Neural progenitor cell (in vitro differentiated cells): ENCODE data around the gene SUSD2. TPM values are rescaled to one million over a fixed set of nuclear protein-coding genes. Genes with fewer than 3 reads are reported as not detected.

Experiments
- DNase-seq: peaks from one replicate; pipeline ENCODE4 v3.0.0-alpha.2; 2016; ENCODE audit warnings: low spot score
- H2AFZ ChIP-seq: fragments of 200-600 bp; sonication (generic); replicated peaks from 2 replicates; pipeline ENCODE4 v1.6.1; 2016; ENCODE audit warnings: antibody characterized with exemption
- H3F3A ChIP-seq: fragments of 200-600 bp; sonication (generic); 2 replicates; pipeline ENCODE4 v1.6.1; 2016; ENCODE audit warnings: antibody characterized with exemption, low read depth
- H3K27ac ChIP-seq: fragments of 200-600 bp; sonication (generic); 2 replicates; pipeline ENCODE4 v1.5.1; 2016; ENCODE audit warnings: mild to moderate bottlenecking
- H3K27me3 ChIP-seq: fragments of 200-600 bp; sonication (generic); 2 replicates; pipeline ENCODE4 v1.6.1; 2016; ENCODE audit warnings: mild to moderate bottlenecking, moderate library complexity
- H3K36me3 ChIP-seq: fragments of 200-600 bp; sonication (generic); 2 replicates; pipeline ENCODE4 v1.5.1; 2016
- H3K4me1 ChIP-seq: fragments of 200-600 bp; sonication (generic); 2 replicates; pipeline ENCODE4 v1.6.1; 2016; ENCODE audit warnings: mixed run types
- H3K4me2 ChIP-seq: fragments of 200-600 bp; sonication (generic); 2 replicates; pipeline ENCODE4 v1.6.1; 2016
- H3K4me3 ChIP-seq: fragments of 200-600 bp; sonication (generic); 2 replicates; pipeline ENCODE4 v1.5.1; 2016
- H3K79me2 ChIP-seq: fragments of 200-600 bp; sonication (generic); 2 replicates; pipeline ENCODE4 v1.6.1; 2016; ENCODE audit warnings: low read depth
- H3K9ac ChIP-seq: fragments of 200-600 bp; sonication (generic); 2 replicates; pipeline ENCODE4 v1.6.1; 2016
- H3K9me3 ChIP-seq: fragments of 200-600 bp; sonication (generic); 2 replicates; pipeline ENCODE4 v1.5.1; 2016; ENCODE audit warnings: low read depth
- H4K20me1 ChIP-seq: fragments of 200-600 bp; sonication (generic); 2 replicates; pipeline ENCODE4 v1.6.1; 2016; ENCODE audit warnings: low read depth
- H3K27ac Mint-ChIP-seq: 3 replicates; pipeline ENCODE4 v1.8.0; 2021; ENCODE audit warnings: mixed read lengths
- H3K27me3 Mint-ChIP-seq: 2 replicates; pipeline ENCODE4 v1.8.0; 2022; ENCODE audit warnings: low read depth, mild to moderate bottlenecking, inconsistent platforms, moderate library complexity, mixed read lengths; ENCODE audit not compliant: insufficient read depth
- H3K36me3 Mint-ChIP-seq: 3 replicates; pipeline ENCODE4 v1.8.0; 2021; ENCODE audit warnings: mixed read lengths
- H3K4me1 Mint-ChIP-seq: 3 replicates; pipeline ENCODE4 v1.8.0; 2021; ENCODE audit warnings: mixed read lengths
- H3K4me3 Mint-ChIP-seq: 3 replicates; pipeline ENCODE4 v1.8.0; 2021; ENCODE audit warnings: mild to moderate bottlenecking, moderate library complexity, mixed read lengths
- H3K9me3 Mint-ChIP-seq: 3 replicates; pipeline ENCODE4 v1.8.0; 2020; ENCODE audit warnings: mixed read lengths
- CTCF ChIP-seq: fragments of 200-600 bp; sonication (generic); IDR thresholded peaks from 2 replicates; pipeline ENCODE4 v1.5.1; 2017; ENCODE audit warnings: antibody characterized with exemption, mild to moderate bottlenecking
- EZH2 ChIP-seq: fragments of 200-600 bp; sonication (generic); IDR thresholded peaks from 2 replicates; pipeline ENCODE4 v1.6.1; 2017; ENCODE audit warnings: antibody characterized with exemption, mild to moderate bottlenecking, moderate library complexity
- EZH2phosphoT487 ChIP-seq: fragments of 200-600 bp; sonication (generic); IDR thresholded peaks from 2 replicates; pipeline ENCODE4 v1.6.1; 2017; ENCODE audit warnings: antibody characterized with exemption
- total RNA-seq: library from RNA; depleted of rRNA; stranded (reverse); fragments of >200 nt; gene quantifications from 2 replicates; pipeline ENCODE4 v1.2.3, GENCODE V29; 2015; ENCODE audit warnings: low replicate concordance

SUSD2 gene
- total RNA-seq, 1 donor from 2014 or later = 0.02 TPM

- H3K4me2 ChIP-seq = no peak overlapping the region
- H3K36me3 Mint-ChIP-seq = peaks cover 6% of the 10 kb centered on the region
- peaks cover 4% of the 10 kb centered on the region for H3K4me1 ChIP-seq
- H3K36me3 ChIP-seq = no peaks in the 10 kb centered on the region
- no peak overlapping the region for H3K27ac ChIP-seq
- no peaks in the 10 kb centered on the region for H3K9me3 Mint-ChIP-seq
- H3K4me3 Mint-ChIP-seq = no peak overlapping the region
- peaks cover 22% of the 10 kb centered on the region for H4K20me1 ChIP-seq
- no peak for DNase-seq
- H3K27ac Mint-ChIP-seq = no peak overlapping the region
- H3K9ac ChIP-seq = no peak overlapping the region
- H3K27me3 Mint-ChIP-seq = peaks cover 2% of the 10 kb centered on the region
- H3K9me3 ChIP-seq = no peaks in the 10 kb centered on the region
- H3K79me2 ChIP-seq = no peaks in the 10 kb centered on the region
- H3K4me3 ChIP-seq = no peak overlapping the region
- no peak overlapping the region for H2AFZ ChIP-seq
- peaks cover 1% of the 10 kb centered on the region for H3F3A ChIP-seq
- TF ChIP-seq EZH2 = no peak
- TF ChIP-seq CTCF = no peak
- TF ChIP-seq EZH2phosphoT487 = no peak
- no peaks in the 10 kb centered on the region for H3K27me3 ChIP-seq
- H3K4me1 Mint-ChIP-seq = peaks cover 13% of the 10 kb centered on the region
Observed at GRCh38 chr22:24162436-24162835, 18.9 kb upstream of the SUSD2 start.

- no peak overlapping the region for H3K27ac Mint-ChIP-seq
- DNase-seq = no peak
- H3K4me1 Mint-ChIP-seq = peaks cover 9% of the 10 kb centered on the region
- H4K20me1 ChIP-seq = peaks cover 15% of the 10 kb centered on the region
- H3K79me2 ChIP-seq = no peaks in the 10 kb centered on the region
- H3K4me2 ChIP-seq = no peak overlapping the region
- H3K27me3 Mint-ChIP-seq = peaks cover 2% of the 10 kb centered on the region
- H3K9me3 ChIP-seq = no peaks in the 10 kb centered on the region
- no peak overlapping the region for H3K4me3 Mint-ChIP-seq
- no peaks in the 10 kb centered on the region for H3K9me3 Mint-ChIP-seq
- no peak overlapping the region for H2AFZ ChIP-seq
- no peaks in the 10 kb centered on the region for H3F3A ChIP-seq
- H3K27me3 ChIP-seq = no peaks in the 10 kb centered on the region
- H3K9ac ChIP-seq = no peak overlapping the region
- H3K36me3 Mint-ChIP-seq = peaks cover 8% of the 10 kb centered on the region
- H3K27ac ChIP-seq = no peak overlapping the region
- TF ChIP-seq CTCF = no peak
- TF ChIP-seq EZH2 = no peak
- TF ChIP-seq EZH2phosphoT487 = no peak
- no peaks in the 10 kb centered on the region for H3K4me1 ChIP-seq
- no peak overlapping the region for H3K4me3 ChIP-seq
- no peaks in the 10 kb centered on the region for H3K36me3 ChIP-seq
Observed at GRCh38 chr22:24164243-24164642, 17.0 kb upstream of the SUSD2 start.

GRCh38 chr22:24164940-24165339 is 16.3 kb upstream of the SUSD2 start:
- H3K27ac ChIP-seq = no peak overlapping the region
- Mint-ChIP-seq H3K4me1 (peaks cover 9% of the 10 kb centered on the region), H3K36me3 (peaks cover 8% of the 10 kb centered on the region), H3K9me3 (no peaks in the 10 kb centered on the region), H3K27ac (no peak overlapping the region), H3K4me3 (no peak overlapping the region), H3K27me3 (peaks cover 2% of the 10 kb centered on the region)
- no peak for DNase-seq
- no peak overlapping the region for H3K4me3 ChIP-seq
- no peaks in the 10 kb centered on the region for H3K4me1 ChIP-seq
- no peaks in the 10 kb centered on the region for H3K27me3 ChIP-seq
- peaks cover 10% of the 10 kb centered on the region for H4K20me1 ChIP-seq
- H3F3A ChIP-seq = no peaks in the 10 kb centered on the region
- no peak overlapping the region for H3K4me2 ChIP-seq
- no peaks in the 10 kb centered on the region for H3K79me2 ChIP-seq
- no peak for TF ChIP-seq EZH2phosphoT487
- no peak for TF ChIP-seq CTCF
- TF ChIP-seq EZH2 = no peak
- H3K36me3 ChIP-seq = no peaks in the 10 kb centered on the region
- no peak overlapping the region for H3K9ac ChIP-seq
- H2AFZ ChIP-seq = no peak overlapping the region
- no peaks in the 10 kb centered on the region for H3K9me3 ChIP-seq

GRCh38 chr22:24165673-24166072 is 15.6 kb upstream of the SUSD2 start:
- Histone ChIP-seq H3K27me3 (no peaks in the 10 kb centered on the region), H3K27ac (no peak overlapping the region), H3K4me2 (no peak overlapping the region), H3F3A (no peaks in the 10 kb centered on the region), H3K9ac (no peak overlapping the region), H3K9me3 (no peaks in the 10 kb centered on the region), H3K4me1 (no peaks in the 10 kb centered on the region), H3K79me2 (no peaks in the 10 kb centered on the region), H2AFZ (no peak overlapping the region), H4K20me1 (peaks cover 6% of the 10 kb centered on the region), H3K36me3 (no peaks in the 10 kb centered on the region), H3K4me3 (no peak overlapping the region)
- no peaks in the 10 kb centered on the region for H3K9me3 Mint-ChIP-seq
- H3K36me3 Mint-ChIP-seq = peaks cover 8% of the 10 kb centered on the region
- no peak overlapping the region for H3K4me3 Mint-ChIP-seq
- peaks cover 9% of the 10 kb centered on the region for H3K4me1 Mint-ChIP-seq
- TF ChIP-seq EZH2phosphoT487 (no peak), CTCF (no peak), EZH2 (no peak)
- peak overlapping the region; percentile 60 for H3K27ac Mint-ChIP-seq
- no peak for DNase-seq
- peaks cover 2% of the 10 kb centered on the region for H3K27me3 Mint-ChIP-seq
